HG02798 (cell line): ENCODE measurements around the gene INO80.

Experiments used
- ATAC-seq: cut with Tn5 transposase; IDR thresholded peaks from one replicate; pipeline ENCODE4 v1.9.1; 2021; ENCODE audit warnings: mild to moderate bottlenecking; ENCODE audit not compliant: unreplicated experiment, poor library complexity

INO80 gene

GRCh38 chr15:40936709-40937666, 179.1 kb downstream of the INO80 start:
- no peak for ATAC-seq

DNA sequence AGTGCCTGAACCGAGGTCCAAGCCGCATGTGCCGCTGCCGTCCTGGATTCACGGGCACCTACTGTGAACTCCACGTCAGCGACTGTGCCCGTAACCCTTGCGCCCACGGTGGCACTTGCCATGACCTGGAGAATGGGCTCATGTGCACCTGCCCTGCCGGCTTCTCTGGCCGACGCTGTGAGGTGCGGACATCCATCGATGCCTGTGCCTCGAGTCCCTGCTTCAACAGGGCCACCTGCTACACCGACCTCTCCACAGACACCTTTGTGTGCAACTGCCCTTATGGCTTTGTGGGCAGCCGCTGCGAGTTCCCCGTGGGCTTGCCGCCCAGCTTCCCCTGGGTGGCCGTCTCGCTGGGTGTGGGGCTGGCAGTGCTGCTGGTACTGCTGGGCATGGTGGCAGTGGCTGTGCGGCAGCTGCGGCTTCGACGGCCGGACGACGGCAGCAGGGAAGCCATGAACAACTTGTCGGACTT, 179.8 kb downstream of the INO80 start:
- ATAC-seq, result no peak

DNA sequence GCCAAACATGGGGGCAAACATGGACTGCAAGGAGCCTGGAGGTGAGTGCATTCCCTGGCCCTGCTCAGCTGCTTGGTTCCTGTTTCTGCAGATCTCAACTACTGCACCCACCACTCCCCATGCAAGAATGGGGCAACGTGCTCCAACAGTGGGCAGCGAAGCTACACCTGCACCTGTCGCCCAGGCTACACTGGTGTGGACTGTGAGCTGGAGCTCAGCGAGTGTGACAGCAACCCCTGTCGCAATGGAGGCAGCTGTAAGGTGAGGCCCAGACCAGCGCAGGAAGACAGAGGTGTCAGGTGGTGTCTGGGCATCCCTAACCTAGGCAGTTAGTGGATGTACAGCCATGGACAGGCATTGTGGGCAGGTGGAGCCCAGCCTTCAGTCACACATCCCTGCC, 181.6 kb downstream of the INO80 start:
- no peak for ATAC-seq

- no peak for ATAC-seq
Measured at GRCh38 chr15:40933517-40933902, 182.6 kb downstream of the INO80 start.

- no peak for ATAC-seq
Measured at GRCh38 chr15:40932649-40933516, 183.2 kb downstream of the INO80 start.

GRCh38 chr15:40932156-40932555, 183.9 kb downstream of the INO80 start:
- no peak for ATAC-seq

DNA sequence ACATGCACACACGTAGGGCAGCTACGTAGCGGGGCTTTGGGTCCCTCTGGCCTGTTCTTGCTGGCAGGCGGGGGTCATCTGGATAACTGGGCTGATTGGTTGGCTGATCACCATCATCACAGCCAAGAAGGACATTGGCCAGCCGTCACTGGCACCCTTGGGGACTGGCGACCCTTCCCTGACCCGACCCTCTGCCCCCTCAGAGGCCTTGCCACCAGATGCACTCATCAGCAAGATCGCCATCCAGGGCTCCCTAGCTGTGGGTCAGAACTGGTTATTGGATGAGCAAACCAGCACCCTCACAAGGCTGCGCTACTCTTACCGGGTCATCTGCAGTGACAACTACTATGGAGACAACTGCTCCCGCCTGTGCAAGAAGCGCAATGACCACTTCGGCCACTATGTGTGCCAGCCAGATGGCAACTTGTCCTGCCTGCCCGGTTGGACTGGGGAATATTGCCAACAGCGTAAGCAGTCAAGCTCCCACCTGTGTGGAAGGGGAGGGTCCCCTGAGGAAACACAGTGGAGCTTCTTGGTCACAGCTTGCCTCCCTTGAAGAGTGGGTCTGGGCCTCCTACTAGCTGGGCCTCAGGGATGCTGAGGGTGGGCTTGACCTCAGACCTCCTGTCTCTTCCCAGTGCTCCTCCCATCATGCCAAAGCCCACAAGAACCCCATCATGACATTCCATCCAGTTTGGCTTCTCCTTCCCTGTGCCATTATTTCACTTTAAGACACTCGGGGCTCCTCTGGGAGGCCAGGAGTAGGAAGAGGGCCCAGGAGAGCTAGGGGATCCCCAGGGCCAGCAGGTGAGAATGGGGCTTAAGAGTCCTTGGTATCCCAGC, 184.6 kb downstream of the INO80 start:
- ATAC-seq, result no peak

- no peak for ATAC-seq
Measured at GRCh38 chr15:40930430-40931299, 185.4 kb downstream of the INO80 start.

DNA sequence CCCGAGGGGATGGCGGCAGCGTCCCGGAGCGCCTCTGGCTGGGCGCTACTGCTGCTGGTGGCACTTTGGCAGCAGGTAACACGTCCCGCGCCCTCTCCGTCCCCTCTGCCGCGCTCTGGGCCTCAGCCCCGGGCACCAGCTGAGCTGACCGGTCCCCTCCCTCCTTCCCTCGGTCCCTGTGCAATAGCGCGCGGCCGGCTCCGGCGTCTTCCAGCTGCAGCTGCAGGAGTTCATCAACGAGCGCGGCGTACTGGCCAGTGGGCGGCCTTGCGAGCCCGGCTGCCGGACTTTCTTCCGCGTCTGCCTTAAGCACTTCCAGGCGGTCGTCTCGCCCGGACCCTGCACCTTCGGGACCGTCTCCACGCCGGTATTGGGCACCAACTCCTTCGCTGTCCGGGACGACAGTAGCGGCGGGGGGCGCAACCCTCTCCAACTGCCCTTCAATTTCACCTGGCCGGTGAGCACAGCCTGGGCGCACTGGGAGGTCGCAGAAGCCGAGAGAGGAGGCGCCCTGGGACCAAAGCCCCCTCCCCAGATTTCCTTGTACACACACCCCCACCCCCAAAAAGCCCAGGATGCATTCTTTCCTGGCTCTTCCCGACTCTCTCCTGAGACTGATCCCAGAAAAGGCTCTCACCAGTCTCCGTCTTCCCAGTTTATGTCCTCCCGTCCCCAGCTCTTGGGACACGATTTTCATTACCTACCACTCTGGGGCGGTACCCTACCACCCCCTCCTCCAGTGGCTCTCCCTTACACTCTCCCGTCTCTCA, 186.2 kb downstream of the INO80 start:
- ATAC-seq, result no peak
